Osteoblast (primary cell): ENCODE measurements around the gene NBPF10. TPM values are rescaled to one million over a fixed set of nuclear protein-coding genes. Genes with fewer than 3 reads are reported as not detected.
"Not testable (repeated sequence)": the region's sequence is repeated elsewhere in the genome, so short reads cannot be mapped to it uniquely, and the experiment has no call there.

Experiments used
- DNase-seq: peaks from one replicate; pipeline ENCODE4 v3.0.0; 2011; ENCODE audit warnings: low spot score, mixed read lengths; ENCODE audit not compliant: insufficient read length; ENCODE audit errors: missing footprints
- H2AFZ ChIP-seq: 2 replicates; pipeline ENCODE4 v1.6.0; 2011; ENCODE audit warnings: mild to moderate bottlenecking, low read length
- H3K27ac ChIP-seq: 2 replicates; pipeline ENCODE4 v1.5.1; 2011; ENCODE audit warnings: mild to moderate bottlenecking, low read depth, low read length, moderate library complexity
- H3K27me3 ChIP-seq: 2 replicates; pipeline ENCODE4 v1.6.0; 2012; ENCODE audit warnings: mild to moderate bottlenecking, control low read depth, inconsistent platforms, low read length, moderate library complexity; ENCODE audit not compliant: insufficient read depth
- H3K36me3 ChIP-seq: 2 replicates; pipeline ENCODE4 v1.5.1; 2011; ENCODE audit warnings: mild to moderate bottlenecking, low read length, control low read depth, moderate library complexity; ENCODE audit not compliant: insufficient read depth
- H3K4me1 ChIP-seq: 2 replicates; pipeline ENCODE4 v1.5.1; 2011; ENCODE audit warnings: mild to moderate bottlenecking, low read length, control low read depth, moderate library complexity; ENCODE audit not compliant: insufficient read depth
- H3K4me2 ChIP-seq: 2 replicates; pipeline ENCODE4 v1.6.0; 2011; ENCODE audit warnings: mild to moderate bottlenecking, low read length; ENCODE audit not compliant: insufficient read depth
- H3K4me3 ChIP-seq: fragments of 200-600 bp; sonication (generic); 3 replicates; pipeline ENCODE4 v1.5.1; 2012; ENCODE audit warnings: mild to moderate bottlenecking, low read length, inconsistent platforms; ENCODE audit not compliant: insufficient read depth
- H3K79me2 ChIP-seq: 2 replicates; pipeline ENCODE4 v1.6.0; 2012; ENCODE audit warnings: mild to moderate bottlenecking, low read length, control low read depth, inconsistent platforms; ENCODE audit not compliant: insufficient read depth
- H3K9me3 ChIP-seq: 2 replicates; pipeline ENCODE4 v1.5.1; 2011; ENCODE audit warnings: low read depth, low read length, control low read depth
- H4K20me1 ChIP-seq: 2 replicates; pipeline ENCODE4 v1.6.0; 2012; ENCODE audit warnings: mild to moderate bottlenecking, low read length, control low read depth; ENCODE audit not compliant: insufficient read depth
- total RNA-seq: library from RNA; depleted of rRNA; stranded (reverse); fragments of >200 nt; gene quantifications from 2 replicates; pipeline ENCODE4 v1.2.3, GENCODE V29; 2012

Gene NBPF10
- total RNA-seq, result 5.1 and 6.2 TPM in 2 replicates

DNA sequence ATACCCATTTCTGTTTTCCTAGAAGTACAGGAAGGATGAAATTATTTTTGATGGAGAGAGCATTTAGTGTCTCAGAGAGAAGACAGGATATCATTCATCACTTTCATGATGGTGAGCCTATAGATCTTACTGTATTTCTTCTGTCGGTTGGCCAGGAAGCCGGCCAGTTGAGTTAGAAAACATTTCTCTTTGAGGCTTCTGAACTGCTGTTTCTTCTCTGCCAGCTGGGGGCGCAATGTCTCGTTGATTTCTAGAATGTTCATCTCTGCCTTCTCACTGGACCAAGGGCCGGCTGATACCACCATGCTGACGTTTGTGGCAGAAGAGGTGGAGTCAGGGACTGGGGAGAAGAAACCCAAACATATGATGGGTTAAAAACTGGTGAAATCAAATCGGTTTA, at the start of gene NBPF10:
Gene NBPF10 (minus strand): TSS at position 340 of the 400 bp plus-strand sequence. CDS start 35 bp downstream, at position 305.
- DNase-seq, H3K4me3 ChIP-seq, H3K4me2 ChIP-seq, H3K79me2 ChIP-seq, H4K20me1 ChIP-seq, H2AFZ ChIP-seq, H3K36me3 ChIP-seq, H3K27me3 ChIP-seq, H3K4me1 ChIP-seq, H3K9me3 ChIP-seq, H3K27ac ChIP-seq: not testable (repeated sequence)

GRCh38 chr1:146174531-146174930, 29.9 kb upstream of the NBPF10 start:
- H3K9me3 ChIP-seq, H3K4me1 ChIP-seq, H3K27ac ChIP-seq, H3K27me3 ChIP-seq, H3K79me2 ChIP-seq, H4K20me1 ChIP-seq, H3K4me2 ChIP-seq, H3K4me3 ChIP-seq, DNase-seq, H2AFZ ChIP-seq, H3K36me3 ChIP-seq: not testable (repeated sequence)

GRCh38 chr1:146167740-146168139, 23.1 kb upstream of the NBPF10 start:
- not testable (repeated sequence) for H2AFZ ChIP-seq, H3K79me2 ChIP-seq, H3K27me3 ChIP-seq, H4K20me1 ChIP-seq, DNase-seq, H3K4me1 ChIP-seq, H3K27ac ChIP-seq, H3K4me3 ChIP-seq, H3K9me3 ChIP-seq, H3K36me3 ChIP-seq, H3K4me2 ChIP-seq

DNA sequence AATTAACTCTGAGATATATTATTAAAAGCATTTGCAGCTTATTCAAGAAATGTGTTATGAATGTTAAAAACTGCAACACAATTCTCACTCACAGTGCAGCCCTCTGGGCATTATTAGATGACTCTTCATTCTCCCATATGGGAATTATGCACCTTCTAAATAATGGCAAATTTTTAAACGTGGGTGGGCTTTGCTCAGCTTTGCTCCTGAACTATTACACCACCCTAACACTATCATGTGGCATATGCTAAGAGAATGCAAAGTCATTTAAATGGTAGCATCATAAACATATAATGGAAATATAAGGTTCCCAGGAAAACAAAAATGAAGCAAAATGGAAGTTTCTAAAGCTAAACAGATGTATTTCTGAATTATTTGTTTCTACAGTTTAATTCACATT, 22.7 kb upstream of the NBPF10 start:
- H3K27ac ChIP-seq, H3K9me3 ChIP-seq, H3K4me1 ChIP-seq, DNase-seq, H3K27me3 ChIP-seq, H3K79me2 ChIP-seq, H2AFZ ChIP-seq, H3K36me3 ChIP-seq, H3K4me2 ChIP-seq, H3K4me3 ChIP-seq, H4K20me1 ChIP-seq: not testable (repeated sequence)

Other genes starting within 250 kb of the NBPF10 start
- 44.5 and 56.6 TPM in 2 replicates for gene ITGA10, start 234.8 kb downstream of the NBPF10 start, total RNA-seq
- 18.9 and 20.3 TPM in 2 replicates for gene PEX11B, start 226.1 kb downstream of the NBPF10 start, total RNA-seq
- gene RBM8A, start 217.3 kb downstream of the NBPF10 start, total RNA-seq, result 49.8 and 54.3 TPM in 2 replicates
- gene LIX1L, start 186.8 kb downstream of the NBPF10 start, total RNA-seq, result 33.3 and 33.7 TPM in 2 replicates
- gene ANKRD34A, start 180.2 kb downstream of the NBPF10 start, total RNA-seq, result 0.59 and 1.1 TPM in 2 replicates
- gene POLR3GL, start 180.1 kb downstream of the NBPF10 start, total RNA-seq, result 9.4 and 13.3 TPM in 2 replicates
- 400 and 529 TPM in 2 replicates for gene TXNIP, start 148.2 kb downstream of the NBPF10 start, total RNA-seq
- gene HJV, start 123.1 kb downstream of the NBPF10 start, total RNA-seq, result not detected in 2 replicates
- 93.4 and 94.5 TPM in 2 replicates for gene NOTCH2NLA, start 84.2 kb upstream of the NBPF10 start, total RNA-seq